PC-3 (cell line): Measurements from ENCODE around the gene GALNT13.

ENCODE experiments used
- CTCF ChIP-seq: fragments of 300-600 bp; sonication (generic); conservative IDR thresholded peaks from 2 replicates; pipeline ENCODE4 v1.5.1; 2017; ENCODE audit warnings: antibody characterized with exemption, low read depth, mild to moderate bottlenecking, low read length
- EZH2 ChIP-seq: fragments of 300-600 bp; sonication (generic); IDR thresholded peaks from one replicate; pipeline ENCODE4 v1.6.1; 2017; ENCODE audit warnings: antibody characterized with exemption, mild to moderate bottlenecking, low read length; ENCODE audit not compliant: unreplicated experiment
- EZH2phosphoT487 ChIP-seq: fragments of 300-600 bp; sonication (generic); IDR thresholded peaks from 2 replicates; pipeline ENCODE4 v1.6.1; 2018; ENCODE audit warnings: mild to moderate bottlenecking, antibody characterized with exemption, low read length, borderline replicate concordance

DNA sequence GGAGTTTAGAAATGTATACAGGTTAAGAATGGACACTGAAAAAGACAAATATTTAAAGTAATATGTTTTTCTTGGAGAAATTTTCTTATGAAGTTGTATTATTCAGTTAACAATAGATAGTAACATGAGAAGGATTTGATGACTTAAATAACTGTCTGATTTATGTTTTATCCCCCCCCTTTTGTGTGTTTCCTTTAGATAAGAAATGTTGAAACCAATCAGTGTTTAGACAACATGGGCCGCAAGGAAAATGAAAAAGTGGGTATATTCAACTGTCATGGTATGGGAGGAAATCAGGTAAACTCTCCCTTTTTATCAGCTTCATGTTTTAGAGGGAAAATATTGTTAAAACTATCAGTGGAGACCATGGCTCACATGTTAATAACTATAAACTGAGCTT, 537.1 kb downstream of the GALNT13 start:
- no peak for TF ChIP-seq CTCF
- TF ChIP-seq EZH2 = no peak
- TF ChIP-seq EZH2phosphoT487 = no peak
